NCI-H446 treated with DMSO at 0.1 percent for 48 hours (cell line): Measurements from ENCODE around the gene ATP2B2.

ENCODE experiments used
- DNase-seq: peaks from one replicate; lab custom pipeline; 2025; lab: John Stamatoyannopoulos, UW

Gene ATP2B2

GRCh38 chr3:10448544-10448943, 56.8 kb downstream of the ATP2B2 start:
- no peak for DNase-seq

GRCh38 chr3:10447527-10448260, 57.7 kb downstream of the ATP2B2 start:
- DNase-seq, result no peak

- DNase-seq, result no peak
Measured at GRCh38 chr3:10447110-10447509, 58.3 kb downstream of the ATP2B2 start.

GRCh38 chr3:10445561-10446175, 59.7 kb downstream of the ATP2B2 start:
- DNase-seq, result no peak

GRCh38 chr3:10444511-10444910, 60.9 kb downstream of the ATP2B2 start:
- no peak for DNase-seq

- DNase-seq, result no peak
Measured at GRCh38 chr3:10444110-10444429, 61.3 kb downstream of the ATP2B2 start.

- no peak for DNase-seq
Measured at GRCh38 chr3:10443272-10444109, 61.9 kb downstream of the ATP2B2 start.

- DNase-seq, result no peak
Measured at GRCh38 chr3:10442151-10442795, 63.1 kb downstream of the ATP2B2 start.

GRCh38 chr3:10440684-10441083, 64.7 kb downstream of the ATP2B2 start:
- DNase-seq, result no peak

GRCh38 chr3:10438902-10439610, 66.3 kb downstream of the ATP2B2 start:
- DNase-seq, result no peak

GRCh38 chr3:10437995-10438901, 67.1 kb downstream of the ATP2B2 start:
- DNase-seq, result no peak

GRCh38 chr3:10437272-10437994, 68.0 kb downstream of the ATP2B2 start:
- no peak for DNase-seq

GRCh38 chr3:10435850-10436249, 69.5 kb downstream of the ATP2B2 start:
- no peak for DNase-seq

- no peak for DNase-seq
Measured at GRCh38 chr3:10434938-10435336, 70.4 kb downstream of the ATP2B2 start.

- DNase-seq, result no peak
Measured at GRCh38 chr3:10434144-10434937, 71.0 kb downstream of the ATP2B2 start.

GRCh38 chr3:10432931-10433330, 72.5 kb downstream of the ATP2B2 start:
- DNase-seq, result no peak

GRCh38 chr3:10432156-10432845, 73.1 kb downstream of the ATP2B2 start:
- no peak for DNase-seq

- no peak for DNase-seq
Measured at GRCh38 chr3:10430805-10431204, 74.6 kb downstream of the ATP2B2 start.
